SK-N-SH (cell line): ENCODE data around the gene TFEB. TPM values are rescaled to one million over a fixed set of nuclear protein-coding genes. Genes with fewer than 3 reads are reported as not detected.

ENCODE experiments used
- CTCF ChIA-PET: fragments of 300-600, 350-600 bp; formaldehyde crosslinking; extraction: SDS; loops from one replicate; lab custom pipeline; 2021; lab: Yijun Ruan, JAX
- POLR2A ChIA-PET: fragments of 350-600 bp; sonication (Branson Sonifier 250); formaldehyde crosslinking; extraction: SDS; loops from one replicate; lab custom pipeline; 2020; ENCODE audit warnings: antibody characterized with exemption, inconsistent platforms; lab: Yijun Ruan, JAX
- DNase-seq: peaks from one replicate; pipeline ENCODE4 v3.0.0; 2012
- H2AFZ ChIP-seq: fragments of 200-600 bp; sonication (generic); 2 replicates; pipeline ENCODE4 v1.8.1; 2016; ENCODE audit warnings: antibody characterized with exemption, mild to moderate bottlenecking, low read depth
- H3F3A ChIP-seq: fragments of 200-600 bp; sonication (generic); replicated peaks from 2 replicates; pipeline ENCODE3; 2016; ENCODE audit warnings: antibody characterized with exemption, mild to moderate bottlenecking; ENCODE audit not compliant: insufficient read depth
- H3K27ac ChIP-seq, 2 experiments: fragments of 200-500 bp in 1 of 2; fragments of 200-600 bp in 1 of 2; sonication (Bioruptor generic) in 1 of 2; sonication (generic), shearing (Covaris generic) in 1 of 2; 2 replicates each; pipeline versions ENCODE4 v1.5.1 to v1.6.1; 2014 to 2016; ENCODE audit warnings: low read depth in 2 of 2, inconsistent platforms in 1 of 2, low read length in 1 of 2, mild to moderate bottlenecking in 1 of 2, mixed read lengths in 1 of 2
- H3K27me3 ChIP-seq: fragments of 200-600 bp; sonication (generic), shearing (Covaris generic); 2 replicates; pipeline ENCODE4 v1.6.1; 2016; ENCODE audit warnings: mixed run types; ENCODE audit not compliant: insufficient read depth
- H3K36me3 ChIP-seq, 2 experiments: fragments of 200-500 bp in 1 of 2; fragments of 200-600 bp in 1 of 2; sonication (Bioruptor generic) in 1 of 2; sonication (generic) in 1 of 2; replicated peaks in 1 of 2; 2 replicates each; pipeline versions ENCODE3 to v1.5.1; 2014 to 2016; ENCODE audit warnings: low read length in 1 of 2, mild to moderate bottlenecking in 1 of 2; ENCODE audit not compliant: insufficient read depth in 2 of 2, control insufficient read depth in 1 of 2
- H3K4me1 ChIP-seq, 2 experiments: fragments of 200-500 bp in 1 of 2; fragments of 200-600 bp in 1 of 2; sonication (Bioruptor generic) in 1 of 2; sonication (generic), shearing (Covaris generic) in 1 of 2; 2 replicates each; pipeline versions ENCODE4 v1.5.1 to v1.6.1; 2014 to 2016; ENCODE audit warnings: low read depth in 1 of 2, low read length in 1 of 2, mixed run types in 1 of 2; ENCODE audit not compliant: insufficient read depth in 2 of 2, control insufficient read depth in 1 of 2
- H3K4me2 ChIP-seq: fragments of 200-600 bp; sonication (generic), shearing (Covaris generic); 2 replicates; pipeline ENCODE4 v1.6.1; 2017; ENCODE audit warnings: mixed run types
- H3K4me3 ChIP-seq, 2 experiments: fragments of 200-500 bp in 1 of 2; fragments of 200-600 bp in 1 of 2; sonication (Bioruptor generic) in 1 of 2; sonication (generic), shearing (Covaris generic) in 1 of 2; 2 replicates each; pipeline versions ENCODE4 v1.5.1 to v1.8.1; 2014 to 2016; ENCODE audit warnings: low read depth in 2 of 2, inconsistent platforms in 1 of 2, low read length in 1 of 2, mild to moderate bottlenecking in 1 of 2, mixed read lengths in 1 of 2, moderate library complexity in 1 of 2
- H3K79me2 ChIP-seq: fragments of 200-600 bp; sonication (generic); 2 replicates; pipeline ENCODE4 v1.8.1; 2017; ENCODE audit warnings: mild to moderate bottlenecking; ENCODE audit not compliant: insufficient read depth
- H3K9ac ChIP-seq: fragments of 200-600 bp; sonication (generic); 2 replicates; pipeline ENCODE4 v1.6.1; 2017; ENCODE audit warnings: mixed run types
- H3K9me2 ChIP-seq: fragments of 200-600 bp; sonication (generic); 2 replicates; pipeline ENCODE4 v1.6.1; 2017; ENCODE audit warnings: mixed run types
- H3K9me3 ChIP-seq: fragments of 200-600 bp; sonication (generic); 2 replicates; pipeline ENCODE4 v1.6.1; 2017; ENCODE audit warnings: mixed run types, mild to moderate bottlenecking, moderate library complexity
- H4K20me1 ChIP-seq: fragments of 200-600 bp; sonication (generic); 2 replicates; pipeline ENCODE4 v1.6.1; 2017; ENCODE audit warnings: mild to moderate bottlenecking, mixed run types; ENCODE audit not compliant: insufficient read depth
- CHD2 ChIP-seq: fragments of 150-350 bp; IDR thresholded peaks from 2 replicates; pipeline ENCODE4 v1.6.1; 2018; ENCODE audit warnings: low read length; ENCODE audit not compliant: partially characterized antibody
- FOXM1 ChIP-seq: IDR thresholded peaks from 2 replicates; pipeline ENCODE4 v1.4.0; 2012; ENCODE audit warnings: low read depth, mild to moderate bottlenecking
- GATA2 ChIP-seq: sonication (generic); formaldehyde crosslinking; IDR thresholded peaks from 2 replicates; pipeline ENCODE4 v1.5.0; 2020; ENCODE audit warnings: mild to moderate bottlenecking, missing genetic modification reagents
- MEF2A ChIP-seq: IDR thresholded peaks from 2 replicates; pipeline ENCODE4 v1.4.0; 2012; ENCODE audit warnings: low read depth, borderline replicate concordance
- NRF1 ChIP-seq: IDR thresholded peaks from 2 replicates; pipeline ENCODE4 v1.6.1; 2012; ENCODE audit warnings: low read depth, mild to moderate bottlenecking, low read length
- POLR2AphosphoS5 ChIP-seq: IDR thresholded peaks from 2 replicates; pipeline ENCODE4 v1.6.1; 2012; ENCODE audit warnings: low read depth, low read length
- RAD21 ChIP-seq: IDR thresholded peaks from 2 replicates; pipeline ENCODE4 v1.6.1; 2012; ENCODE audit warnings: mild to moderate bottlenecking, low read length
- RCOR1 ChIP-seq: fragments of 150-350 bp; IDR thresholded peaks from 2 replicates; pipeline ENCODE4 v1.6.1; 2017; ENCODE audit warnings: antibody characterized with exemption, low read length
- RFX5 ChIP-seq: IDR thresholded peaks from 2 replicates; pipeline ENCODE4 v1.6.1; 2012; ENCODE audit warnings: mild to moderate bottlenecking, improper control_type of control experiment, low read length
- SIN3A ChIP-seq: IDR thresholded peaks from 2 replicates; pipeline ENCODE4 v1.6.1; 2012; ENCODE audit warnings: low read depth, mild to moderate bottlenecking, low read length, moderate library complexity, borderline replicate concordance
- TAF1 ChIP-seq: IDR thresholded peaks from 2 replicates; pipeline ENCODE4 v1.6.1; 2012; ENCODE audit warnings: low read depth, mild to moderate bottlenecking, low read length, moderate library complexity, borderline replicate concordance
- TEAD4 ChIP-seq: IDR thresholded peaks from 2 replicates; pipeline ENCODE4 v1.4.0; 2012; ENCODE audit warnings: mild to moderate bottlenecking, borderline replicate concordance; ENCODE audit not compliant: insufficient read depth
- YY1 ChIP-seq: IDR thresholded peaks from 2 replicates; pipeline ENCODE4 v1.4.0; 2012; ENCODE audit warnings: low read depth, mild to moderate bottlenecking
- WGBS: methylation state at CpG from one replicate; pipeline ENCODE4 v1.1.6; 2017; ENCODE audit warnings: low lambda C conversion rate; 5-methylcytosine and 5-hydroxymethylcytosine counted together
- polyA plus RNA-seq, 3 experiments: library from polyadenylated mRNA; depleted of rRNA; stranded (reverse); fragments of >200 nt; gene quantifications; 2 replicates each; pipeline ENCODE4 v1.2.3, GENCODE V29; 2012
- TF ChIP-seq, protein P1 (sequence below): IDR thresholded peaks from 2 replicates; pipeline ENCODE4 v1.6.1; 2012; ENCODE audit warnings: mild to moderate bottlenecking, low read depth, low read length, moderate library complexity
- TF ChIP-seq, protein P2 (sequence below): IDR thresholded peaks from 2 replicates; pipeline ENCODE4 v1.4.0; 2012; ENCODE audit warnings: low read depth, borderline replicate concordance
- TF ChIP-seq, protein P3 (sequence below): IDR thresholded peaks from 2 replicates; pipeline ENCODE4; 2012

The TFEB gene
- polyA plus RNA-seq, 1 of the 3 experiments (the other 2 are of a cell fraction), result 6.2 TPM

GRCh38 chr6:41667195-41667594, 68.2 kb downstream of the TFEB start:
- no peak for DNase-seq
- TF ChIP-seq FOXM1, result no peak
- no peak for TF ChIP-seq CHD2
- TF ChIP-seq TEAD4, result no peak
- TF ChIP-seq RAD21, result no peak
- TF ChIP-seq POLR2AphosphoS5, result no peak
- TF ChIP-seq YY1, result no peak
- no peak for TF ChIP-seq TAF1
- no peak for TF ChIP-seq RCOR1
- TF ChIP-seq, protein P1, sequence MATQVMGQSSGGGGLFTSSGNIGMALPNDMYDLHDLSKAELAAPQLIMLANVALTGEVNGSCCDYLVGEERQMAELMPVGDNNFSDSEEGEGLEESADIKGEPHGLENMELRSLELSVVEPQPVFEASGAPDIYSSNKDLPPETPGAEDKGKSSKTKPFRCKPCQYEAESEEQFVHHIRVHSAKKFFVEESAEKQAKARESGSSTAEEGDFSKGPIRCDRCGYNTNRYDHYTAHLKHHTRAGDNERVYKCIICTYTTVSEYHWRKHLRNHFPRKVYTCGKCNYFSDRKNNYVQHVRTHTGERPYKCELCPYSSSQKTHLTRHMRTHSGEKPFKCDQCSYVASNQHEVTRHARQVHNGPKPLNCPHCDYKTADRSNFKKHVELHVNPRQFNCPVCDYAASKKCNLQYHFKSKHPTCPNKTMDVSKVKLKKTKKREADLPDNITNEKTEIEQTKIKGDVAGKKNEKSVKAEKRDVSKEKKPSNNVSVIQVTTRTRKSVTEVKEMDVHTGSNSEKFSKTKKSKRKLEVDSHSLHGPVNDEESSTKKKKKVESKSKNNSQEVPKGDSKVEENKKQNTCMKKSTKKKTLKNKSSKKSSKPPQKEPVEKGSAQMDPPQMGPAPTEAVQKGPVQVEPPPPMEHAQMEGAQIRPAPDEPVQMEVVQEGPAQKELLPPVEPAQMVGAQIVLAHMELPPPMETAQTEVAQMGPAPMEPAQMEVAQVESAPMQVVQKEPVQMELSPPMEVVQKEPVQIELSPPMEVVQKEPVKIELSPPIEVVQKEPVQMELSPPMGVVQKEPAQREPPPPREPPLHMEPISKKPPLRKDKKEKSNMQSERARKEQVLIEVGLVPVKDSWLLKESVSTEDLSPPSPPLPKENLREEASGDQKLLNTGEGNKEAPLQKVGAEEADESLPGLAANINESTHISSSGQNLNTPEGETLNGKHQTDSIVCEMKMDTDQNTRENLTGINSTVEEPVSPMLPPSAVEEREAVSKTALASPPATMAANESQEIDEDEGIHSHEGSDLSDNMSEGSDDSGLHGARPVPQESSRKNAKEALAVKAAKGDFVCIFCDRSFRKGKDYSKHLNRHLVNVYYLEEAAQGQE, result no peak
- TF ChIP-seq SIN3A, result no peak
- TF ChIP-seq, protein P2, sequence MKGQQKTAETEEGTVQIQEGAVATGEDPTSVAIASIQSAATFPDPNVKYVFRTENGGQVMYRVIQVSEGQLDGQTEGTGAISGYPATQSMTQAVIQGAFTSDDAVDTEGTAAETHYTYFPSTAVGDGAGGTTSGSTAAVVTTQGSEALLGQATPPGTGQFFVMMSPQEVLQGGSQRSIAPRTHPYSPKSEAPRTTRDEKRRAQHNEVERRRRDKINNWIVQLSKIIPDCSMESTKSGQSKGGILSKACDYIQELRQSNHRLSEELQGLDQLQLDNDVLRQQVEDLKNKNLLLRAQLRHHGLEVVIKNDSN, result no peak
- TF ChIP-seq, protein P3, sequence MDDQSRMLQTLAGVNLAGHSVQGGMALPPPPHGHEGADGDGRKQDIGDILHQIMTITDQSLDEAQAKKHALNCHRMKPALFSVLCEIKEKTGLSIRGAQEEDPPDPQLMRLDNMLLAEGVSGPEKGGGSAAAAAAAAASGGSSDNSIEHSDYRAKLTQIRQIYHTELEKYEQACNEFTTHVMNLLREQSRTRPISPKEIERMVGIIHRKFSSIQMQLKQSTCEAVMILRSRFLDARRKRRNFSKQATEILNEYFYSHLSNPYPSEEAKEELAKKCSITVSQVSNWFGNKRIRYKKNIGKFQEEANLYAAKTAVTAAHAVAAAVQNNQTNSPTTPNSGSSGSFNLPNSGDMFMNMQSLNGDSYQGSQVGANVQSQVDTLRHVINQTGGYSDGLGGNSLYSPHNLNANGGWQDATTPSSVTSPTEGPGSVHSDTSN, result no peak
- TF ChIP-seq RFX5, result no peak
- TF ChIP-seq GATA2 (CRISPR knock-in tag), result no peak
- TF ChIP-seq NRF1, result no peak
- TF ChIP-seq MEF2A, result no peak
- no peaks in the 10 kb centered on the region for H4K20me1 ChIP-seq

More at GRCh38 chr6:41667195-41667594, 68.2 kb downstream of the TFEB start:
- H3K27ac ChIP-seq, result no peak overlapping the region
- ChIA-PET CTCF (no interaction called here), POLR2A (no interaction called here)
- H3K4me1 ChIP-seq, result peaks cover 0 to 2% of the 10 kb centered on the region in 2 experiments; a peak in 1 of 4 replicates
- 60% methylated on average over 1 of the region's 1 CpG for WGBS
- no peaks in the 10 kb centered on the region for H3K9me2 ChIP-seq
- peaks cover 9% of the 10 kb centered on the region; the same call in 1 of the 2 replicates for H3K27me3 ChIP-seq
- H2AFZ ChIP-seq, result no peak overlapping the region
- no peaks in the 10 kb centered on the region for H3K36me3 ChIP-seq
- H3K9me3 ChIP-seq, result no peaks in the 10 kb centered on the region
- H3K4me3 ChIP-seq, result no peak overlapping the region
- H3K9ac ChIP-seq, result no peak overlapping the region
- no peaks in the 10 kb centered on the region for H3F3A ChIP-seq
- H3K79me2 ChIP-seq, result no peaks in the 10 kb centered on the region
- no peak overlapping the region for H3K4me2 ChIP-seq
